ENCODE data around the gene CEP112.

DNA sequence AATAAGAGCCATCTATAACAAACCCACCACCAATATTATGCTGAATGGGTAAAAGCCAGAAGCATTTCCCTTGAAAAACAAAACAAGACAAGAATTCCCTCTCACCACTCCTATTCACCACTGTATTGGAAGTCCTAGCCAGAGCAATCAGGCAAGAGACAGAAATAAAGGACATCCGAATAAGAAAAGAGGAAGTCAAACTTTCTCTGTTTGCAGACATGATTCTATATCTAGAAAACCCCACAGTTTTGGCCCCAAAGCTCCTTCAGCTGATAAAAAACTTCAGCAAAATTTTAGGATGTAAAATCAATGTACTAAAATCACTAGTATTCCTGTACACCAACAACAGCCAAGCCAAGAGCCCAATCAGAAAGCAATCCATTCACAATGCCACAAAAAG, 358.7 kb downstream of the CEP112 start:
- TF ChIP-seq, protein P1, sequence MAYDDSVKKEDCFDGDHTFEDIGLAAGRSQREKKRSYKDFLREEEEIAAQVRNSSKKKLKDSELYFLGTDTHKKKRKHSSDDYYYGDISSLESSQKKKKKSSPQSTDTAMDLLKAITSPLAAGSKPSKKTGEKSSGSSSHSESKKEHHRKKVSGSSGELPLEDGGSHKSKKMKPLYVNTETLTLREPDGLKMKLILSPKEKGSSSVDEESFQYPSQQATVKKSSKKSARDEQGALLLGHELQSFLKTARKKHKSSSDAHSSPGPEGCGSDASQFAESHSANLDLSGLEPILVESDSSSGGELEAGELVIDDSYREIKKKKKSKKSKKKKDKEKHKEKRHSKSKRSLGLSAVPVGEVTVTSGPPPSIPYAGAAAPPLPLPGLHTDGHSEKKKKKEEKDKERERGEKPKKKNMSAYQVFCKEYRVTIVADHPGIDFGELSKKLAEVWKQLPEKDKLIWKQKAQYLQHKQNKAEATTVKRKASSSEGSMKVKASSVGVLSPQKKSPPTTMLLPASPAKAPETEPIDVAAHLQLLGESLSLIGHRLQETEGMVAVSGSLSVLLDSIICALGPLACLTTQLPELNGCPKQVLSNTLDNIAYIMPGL (CRISPR knock-in tag; IDR thresholded peaks at IDR 0.05), result no peak
- TF ChIP-seq CREB1 (CRISPR knock-in tag; IDR thresholded peaks at IDR 0.05) (no peak), ZNF317 (CRISPR knock-in tag; IDR thresholded peaks at IDR 0.05; ENCODE audit: borderline replicate concordance, low read depth) (no peak), FOXK1 (CRISPR knock-in tag; IDR thresholded peaks at IDR 0.05) (no peak), ELF4 (CRISPR knock-in tag; IDR thresholded peaks at IDR 0.05; ENCODE audit: low read depth) (no peak), TEAD4 (CRISPR knock-in tag; IDR thresholded peaks at IDR 0.05) (no peak), ESRRA (CRISPR knock-in tag; IDR thresholded peaks at IDR 0.05; ENCODE audit: borderline replicate concordance) (no peak), JUN (CRISPR knock-in tag; IDR thresholded peaks at IDR 0.05) (no peak)
- TF ChIP-seq, protein P2, sequence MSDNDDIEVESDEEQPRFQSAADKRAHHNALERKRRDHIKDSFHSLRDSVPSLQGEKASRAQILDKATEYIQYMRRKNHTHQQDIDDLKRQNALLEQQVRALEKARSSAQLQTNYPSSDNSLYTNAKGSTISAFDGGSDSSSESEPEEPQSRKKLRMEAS (CRISPR knock-in tag; IDR thresholded peaks at IDR 0.05), result no peak
- TF ChIP-seq, protein P3, sequence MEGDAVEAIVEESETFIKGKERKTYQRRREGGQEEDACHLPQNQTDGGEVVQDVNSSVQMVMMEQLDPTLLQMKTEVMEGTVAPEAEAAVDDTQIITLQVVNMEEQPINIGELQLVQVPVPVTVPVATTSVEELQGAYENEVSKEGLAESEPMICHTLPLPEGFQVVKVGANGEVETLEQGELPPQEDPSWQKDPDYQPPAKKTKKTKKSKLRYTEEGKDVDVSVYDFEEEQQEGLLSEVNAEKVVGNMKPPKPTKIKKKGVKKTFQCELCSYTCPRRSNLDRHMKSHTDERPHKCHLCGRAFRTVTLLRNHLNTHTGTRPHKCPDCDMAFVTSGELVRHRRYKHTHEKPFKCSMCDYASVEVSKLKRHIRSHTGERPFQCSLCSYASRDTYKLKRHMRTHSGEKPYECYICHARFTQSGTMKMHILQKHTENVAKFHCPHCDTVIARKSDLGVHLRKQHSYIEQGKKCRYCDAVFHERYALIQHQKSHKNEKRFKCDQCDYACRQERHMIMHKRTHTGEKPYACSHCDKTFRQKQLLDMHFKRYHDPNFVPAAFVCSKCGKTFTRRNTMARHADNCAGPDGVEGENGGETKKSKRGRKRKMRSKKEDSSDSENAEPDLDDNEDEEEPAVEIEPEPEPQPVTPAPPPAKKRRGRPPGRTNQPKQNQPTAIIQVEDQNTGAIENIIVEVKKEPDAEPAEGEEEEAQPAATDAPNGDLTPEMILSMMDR (IDR thresholded peaks at IDR 0.05), result no peak
- TF ChIP-seq, protein P4, sequence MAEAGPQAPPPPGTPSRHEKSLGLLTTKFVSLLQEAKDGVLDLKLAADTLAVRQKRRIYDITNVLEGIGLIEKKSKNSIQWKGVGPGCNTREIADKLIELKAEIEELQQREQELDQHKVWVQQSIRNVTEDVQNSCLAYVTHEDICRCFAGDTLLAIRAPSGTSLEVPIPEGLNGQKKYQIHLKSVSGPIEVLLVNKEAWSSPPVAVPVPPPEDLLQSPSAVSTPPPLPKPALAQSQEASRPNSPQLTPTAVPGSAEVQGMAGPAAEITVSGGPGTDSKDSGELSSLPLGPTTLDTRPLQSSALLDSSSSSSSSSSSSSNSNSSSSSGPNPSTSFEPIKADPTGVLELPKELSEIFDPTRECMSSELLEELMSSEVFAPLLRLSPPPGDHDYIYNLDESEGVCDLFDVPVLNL (CRISPR knock-in tag; IDR thresholded peaks at IDR 0.05; ENCODE audit: borderline replicate concordance, low read depth), result no peak
- TF ChIP-seq, protein P5, sequence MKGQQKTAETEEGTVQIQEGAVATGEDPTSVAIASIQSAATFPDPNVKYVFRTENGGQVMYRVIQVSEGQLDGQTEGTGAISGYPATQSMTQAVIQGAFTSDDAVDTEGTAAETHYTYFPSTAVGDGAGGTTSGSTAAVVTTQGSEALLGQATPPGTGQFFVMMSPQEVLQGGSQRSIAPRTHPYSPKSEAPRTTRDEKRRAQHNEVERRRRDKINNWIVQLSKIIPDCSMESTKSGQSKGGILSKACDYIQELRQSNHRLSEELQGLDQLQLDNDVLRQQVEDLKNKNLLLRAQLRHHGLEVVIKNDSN (CRISPR knock-in tag; IDR thresholded peaks at IDR 0.05), result no peak

All from WTC11 (cell line).